Psoas muscle (tissue), 8 donors: Measurements from ENCODE around the gene CPED1. TPM values are rescaled to one million over a fixed set of nuclear protein-coding genes. Genes with fewer than 3 reads are reported as not detected.

Experiments used
- ATAC-seq, 4 donors: fragments of 200-7000 bp; cut with Tn5 transposase; one replicate each; pipeline ENCODE4 v1.9.1; 2020; ENCODE audit warnings: moderate library complexity in 3 of 4, mild to moderate bottlenecking in 2 of 4
- DNase-seq, 2 donors: peaks; one replicate each; pipeline ENCODE4 v3.0.0-alpha.2; 2020
- H3K27ac ChIP-seq: fragments of 200-600 bp; one replicate; pipeline ENCODE4 v1.8.0; 2022
- H3K27me3 ChIP-seq, 3 donors: fragments of 200-600 bp in 1 of 3; one replicate each; pipeline versions ENCODE4 v1.6.1 to v1.8.0; 2013 to 2022; ENCODE audit warnings: low read length in 2 of 3, mild to moderate bottlenecking in 2 of 3, moderate library complexity in 1 of 3; ENCODE audit not compliant: insufficient read depth in 3 of 3
- H3K36me3 ChIP-seq, 2 donors: fragments of 200-600 bp in 1 of 2; one replicate each; pipeline versions ENCODE4 v1.6.1 to v1.8.0; 2013 to 2022; ENCODE audit warnings: low read depth in 1 of 2, mild to moderate bottlenecking in 1 of 2, moderate library complexity in 1 of 2; ENCODE audit not compliant: insufficient read depth in 1 of 2
- H3K4me1 ChIP-seq: fragments of 200-600 bp; one replicate; pipeline ENCODE4 v1.8.0; 2022
- H3K4me3 ChIP-seq: fragments of 200-600 bp; one replicate; pipeline ENCODE4 v1.8.0; 2022; ENCODE audit warnings: mild to moderate bottlenecking
- H3K9me3 ChIP-seq: fragments of 200-600 bp; one replicate; pipeline ENCODE4 v1.8.0; 2022
- WGBS, 3 donors: extraction: QIAGEN DNeasy Blood & Tissue Kit; methylation state at CpG; one replicate each; pipeline versions ENCODE4 v1.1.6 to v1.1.7; 2013; 5-methylcytosine and 5-hydroxymethylcytosine counted together
- intact Hi-C, 2 donors: fragments of 100-400 bp; cut with DNase I; formaldehyde crosslinking; loops; one replicate each; pipeline versions ENCODE4 v1.11.0 to v1.14.2; 2022
- polyA plus RNA-seq, 3 donors: library from polyadenylated mRNA; stranded (reverse); fragments of 200-250 nt; gene quantifications; one replicate each; pipeline ENCODE4 v1.2.3, GENCODE V29; 2013
- total RNA-seq, 4 donors: library from RNA; stranded (reverse); fragmentation: NEBNext Ultra II Directional in 2 of 4; extraction: Animal tissue kit (Norgen Biotek cat#: 25700) in 2 of 4; gene quantifications; one replicate each; pipeline versions ENCODE4 v1.2.1 to v1.2.4, GENCODE V29; 2021 to 2023
- TF ChIP-seq, protein P1 (sequence below): fragments of 200-600 bp; IDR thresholded peaks from one replicate; pipeline ENCODE4 v1.8.0; 2022; ENCODE audit warnings: antibody characterized with exemption
- donor health status: healthy with polysubstance abuse.
- donor health status: DM: no; HTN: no; CAD: no; lungs with moderate emphysema.
- donor health status: Bipolar disorder and iron deficiency.
- donor health status: healthy.
- donor health status: DM: yes; HTN: yes; CAD: no.
- donor health status: DM: no; HTN: no; CAD: no.
- donor health status: DM: no; HTN: no; CAD: no.
- donor health status: DM: yes; HTN: yes; CAD: no.

The CPED1 gene
- total and polyA plus RNA-seq, 7 donors = 0.90 to 39.2 (median 12.0) TPM

DNA sequence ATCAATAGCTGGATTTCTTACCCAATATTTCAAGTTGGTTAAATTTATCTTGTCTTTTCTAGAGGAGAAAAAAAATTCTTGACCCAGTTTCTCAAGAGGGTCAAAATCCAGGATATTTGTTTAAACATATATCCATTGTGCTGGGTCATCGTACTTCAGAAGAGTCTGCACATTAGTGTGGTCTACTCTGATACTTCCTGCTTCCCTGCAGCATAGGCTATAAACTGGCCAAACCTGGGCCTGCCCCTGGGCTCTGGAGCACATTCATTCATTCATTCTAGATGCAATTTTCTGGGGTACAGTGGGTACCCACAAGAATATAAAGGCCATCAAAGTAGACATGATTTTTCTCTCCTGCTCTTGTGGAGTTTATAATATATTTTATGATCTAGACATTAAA, 198.2 kb downstream of the CPED1 start:
- Histone ChIP-seq H3K9me3 (no peaks in the 10 kb centered on the region), H3K27me3 (no peaks in the 10 kb centered on the region), H3K36me3 (no peaks in the 10 kb centered on the region), H3K4me1 (peaks cover under 1% of the 10 kb centered on the region), H3K27ac (no peak overlapping the region), H3K4me3 (no peak overlapping the region)
- intact Hi-C loops = no loop called here
- 64 to 89% (median 81%) methylated on average over 1 of the region's 1 CpG for WGBS, 3 donors
- no peak for ATAC-seq
- DNase-seq = no peak
- TF ChIP-seq, protein P1, sequence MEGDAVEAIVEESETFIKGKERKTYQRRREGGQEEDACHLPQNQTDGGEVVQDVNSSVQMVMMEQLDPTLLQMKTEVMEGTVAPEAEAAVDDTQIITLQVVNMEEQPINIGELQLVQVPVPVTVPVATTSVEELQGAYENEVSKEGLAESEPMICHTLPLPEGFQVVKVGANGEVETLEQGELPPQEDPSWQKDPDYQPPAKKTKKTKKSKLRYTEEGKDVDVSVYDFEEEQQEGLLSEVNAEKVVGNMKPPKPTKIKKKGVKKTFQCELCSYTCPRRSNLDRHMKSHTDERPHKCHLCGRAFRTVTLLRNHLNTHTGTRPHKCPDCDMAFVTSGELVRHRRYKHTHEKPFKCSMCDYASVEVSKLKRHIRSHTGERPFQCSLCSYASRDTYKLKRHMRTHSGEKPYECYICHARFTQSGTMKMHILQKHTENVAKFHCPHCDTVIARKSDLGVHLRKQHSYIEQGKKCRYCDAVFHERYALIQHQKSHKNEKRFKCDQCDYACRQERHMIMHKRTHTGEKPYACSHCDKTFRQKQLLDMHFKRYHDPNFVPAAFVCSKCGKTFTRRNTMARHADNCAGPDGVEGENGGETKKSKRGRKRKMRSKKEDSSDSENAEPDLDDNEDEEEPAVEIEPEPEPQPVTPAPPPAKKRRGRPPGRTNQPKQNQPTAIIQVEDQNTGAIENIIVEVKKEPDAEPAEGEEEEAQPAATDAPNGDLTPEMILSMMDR = no peak

DNA sequence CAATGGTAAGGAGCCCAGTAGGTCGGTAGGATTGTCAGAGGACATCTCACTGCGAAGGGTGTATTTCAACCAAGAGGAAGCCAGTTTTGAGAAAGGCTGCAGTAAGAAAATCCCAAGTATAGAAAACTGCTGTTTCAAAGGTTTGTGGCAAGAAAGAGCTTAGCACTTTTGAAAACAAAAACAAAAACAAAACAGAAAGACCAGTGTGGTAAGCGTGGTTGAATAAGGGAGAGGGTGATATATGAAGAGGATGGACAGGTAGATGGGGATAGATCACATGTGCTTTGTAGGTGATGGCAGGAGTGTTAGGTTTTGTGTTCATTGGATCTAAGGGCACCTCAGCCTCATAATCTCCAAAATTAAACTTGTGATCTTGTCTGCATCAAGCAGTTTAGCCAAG, 198.7 kb downstream of the CPED1 start:
- Histone ChIP-seq H3K4me3 (no peak overlapping the region), H3K9me3 (no peaks in the 10 kb centered on the region), H3K4me1 (peaks cover 6% of the 10 kb centered on the region), H3K27ac (no peak overlapping the region), H3K36me3 (no peaks in the 10 kb centered on the region), H3K27me3 (no peaks in the 10 kb centered on the region)
- intact Hi-C loops = no loop called here
- DNase-seq = no peak
- 89 to 94% (median 93%) methylated on average over 3 of the region's 3 CpGs for WGBS, 3 donors
- TF ChIP-seq, protein P1 = no peak
- ATAC-seq = no peak

DNA sequence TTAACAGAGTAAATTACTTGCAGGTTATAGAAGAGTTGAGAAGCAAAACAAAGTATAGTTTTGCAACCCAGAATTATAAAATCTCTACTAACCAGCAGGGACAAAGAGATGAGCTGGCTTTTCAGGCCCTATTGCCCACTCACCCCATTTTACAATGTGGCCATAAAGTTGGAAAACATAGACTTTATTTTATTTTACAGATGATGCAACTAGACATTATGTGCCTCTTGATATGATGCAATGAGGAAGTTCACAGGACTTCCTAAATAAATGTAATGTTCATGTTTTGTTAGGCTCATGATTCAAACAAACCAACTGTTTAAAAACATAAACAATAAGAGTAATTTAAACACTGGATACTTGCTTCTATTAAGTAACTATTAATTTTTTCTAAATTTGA, 199.2 kb downstream of the CPED1 start:
- Histone ChIP-seq H3K27ac (no peak overlapping the region), H3K27me3 (no peaks in the 10 kb centered on the region), H3K9me3 (no peaks in the 10 kb centered on the region), H3K36me3 (no peaks in the 10 kb centered on the region), H3K4me3 (no peak overlapping the region), H3K4me1 (peaks cover 10% of the 10 kb centered on the region)
- intact Hi-C loops = no loop called here
- ATAC-seq (no peak), DNase-seq (no peak)
- TF ChIP-seq, protein P1 = no peak

DNA sequence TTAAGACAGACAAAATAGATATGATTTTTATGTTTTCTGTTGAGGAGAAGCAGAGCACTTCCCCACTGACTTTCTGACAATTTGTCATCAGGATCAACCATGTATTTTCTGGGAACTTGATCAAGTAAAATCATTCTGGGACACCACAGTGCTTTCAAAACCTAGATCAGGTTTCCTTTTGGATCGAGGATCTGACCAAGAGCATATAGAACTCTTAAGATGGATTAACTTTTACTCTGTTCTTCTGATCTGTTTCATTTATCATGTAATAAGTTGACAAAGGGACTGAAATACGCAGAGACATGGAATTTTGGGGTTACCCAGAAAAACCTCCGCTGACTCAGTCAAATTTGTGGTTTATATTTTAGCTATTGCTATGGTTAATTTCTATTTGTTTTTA, 204.3 kb downstream of the CPED1 start:
- intact Hi-C loops = no loop called here
- H3K27me3 ChIP-seq = no peaks in the 10 kb centered on the region
- no peak for DNase-seq
- H3K36me3 ChIP-seq = no peaks in the 10 kb centered on the region
- no peak overlapping the region for H3K27ac ChIP-seq
- H3K4me1 ChIP-seq = peaks cover 41% of the 10 kb centered on the region
- H3K9me3 ChIP-seq = no peaks in the 10 kb centered on the region
- peak in 3 of 4 donors; percentile 50 to 77 (median 76) for ATAC-seq
- 59 to 69% (median 63%) methylated on average over 3 of the region's 3 CpGs for WGBS, 3 donors
- no peak overlapping the region for H3K4me3 ChIP-seq
- TF ChIP-seq, protein P1 = no peak

DNA sequence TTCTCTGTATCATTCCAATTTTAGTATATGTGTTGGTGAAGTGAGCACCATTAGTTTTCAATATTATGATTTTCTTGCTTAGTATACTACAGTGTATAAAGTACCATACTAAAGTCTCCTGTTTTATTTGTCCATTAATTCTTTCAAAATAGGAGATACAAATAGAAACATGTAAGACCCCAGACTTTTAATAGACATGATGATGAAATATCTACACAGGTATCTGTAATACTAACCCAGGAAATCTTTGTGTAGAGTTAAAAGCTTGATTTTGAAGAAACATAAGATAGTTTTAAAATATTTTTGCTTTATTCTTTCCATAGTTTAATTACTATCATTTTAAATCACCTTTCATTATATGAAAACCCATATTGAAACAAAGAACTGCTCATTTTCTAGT, 206.5 kb downstream of the CPED1 start:
- no peak for DNase-seq
- H3K27ac ChIP-seq = no peak overlapping the region
- H3K27me3 ChIP-seq = no peaks in the 10 kb centered on the region
- H3K36me3 ChIP-seq = no peaks in the 10 kb centered on the region
- no peak for ATAC-seq
- intact Hi-C loops = no loop called here
- H3K4me3 ChIP-seq = no peak overlapping the region
- peaks cover 48% of the 10 kb centered on the region for H3K4me1 ChIP-seq
- TF ChIP-seq, protein P1 = no peak
- no peaks in the 10 kb centered on the region for H3K9me3 ChIP-seq
